NCI-H1417 (cell line): ENCODE data around the gene RUSC2.
"Not testable (repeated sequence)": the region's sequence is repeated elsewhere in the genome, so short reads cannot be mapped to it uniquely, and the experiment has no call there.

Experiments
- DNase-seq, 3 experiments: peaks; one replicate each; lab custom pipeline; 2025; lab: John Stamatoyannopoulos, UW

The RUSC2 gene

GRCh38 chr9:35521708-35522107 is 31.8 kb downstream of the RUSC2 start:
- no peak for DNase-seq

- DNase-seq, result no peak
Observed at GRCh38 chr9:35522187-35522586, 32.3 kb downstream of the RUSC2 start.

GRCh38 chr9:35522700-35523099 is 32.8 kb downstream of the RUSC2 start:
- DNase-seq, result no peak

- DNase-seq, result not testable (repeated sequence)
Observed at GRCh38 chr9:35523556-35523955, 33.6 kb downstream of the RUSC2 start.

GRCh38 chr9:35526087-35526801 is 36.3 kb downstream of the RUSC2 start:
- DNase-seq, result no peak

GRCh38 chr9:35529161-35529823 is 39.4 kb downstream of the RUSC2 start:
- no peak for DNase-seq

GRCh38 chr9:35533398-35533797 is 43.5 kb downstream of the RUSC2 start:
- no peak for DNase-seq

- not testable (repeated sequence) for DNase-seq
Observed at GRCh38 chr9:35534921-35535320, 45.0 kb downstream of the RUSC2 start.

GRCh38 chr9:35537913-35538312 is 48.0 kb downstream of the RUSC2 start:
- DNase-seq, result no peak

- DNase-seq, result peak in 1 of 3 experiments; percentile 1
Observed at GRCh38 chr9:35538361-35539234, 48.7 kb downstream of the RUSC2 start.
